GM12874 (cell line): ENCODE measurements around the gene METTL14.

Experiments used
- TF ChIP-seq, protein P1 (sequence below): IDR thresholded peaks from 2 replicates; pipeline ENCODE4 v1.5.1; 2011; ENCODE audit warnings: low read depth, mild to moderate bottlenecking, control low read depth, low read length, moderate library complexity; ENCODE audit not compliant: insufficient read depth

Gene METTL14

DNA sequence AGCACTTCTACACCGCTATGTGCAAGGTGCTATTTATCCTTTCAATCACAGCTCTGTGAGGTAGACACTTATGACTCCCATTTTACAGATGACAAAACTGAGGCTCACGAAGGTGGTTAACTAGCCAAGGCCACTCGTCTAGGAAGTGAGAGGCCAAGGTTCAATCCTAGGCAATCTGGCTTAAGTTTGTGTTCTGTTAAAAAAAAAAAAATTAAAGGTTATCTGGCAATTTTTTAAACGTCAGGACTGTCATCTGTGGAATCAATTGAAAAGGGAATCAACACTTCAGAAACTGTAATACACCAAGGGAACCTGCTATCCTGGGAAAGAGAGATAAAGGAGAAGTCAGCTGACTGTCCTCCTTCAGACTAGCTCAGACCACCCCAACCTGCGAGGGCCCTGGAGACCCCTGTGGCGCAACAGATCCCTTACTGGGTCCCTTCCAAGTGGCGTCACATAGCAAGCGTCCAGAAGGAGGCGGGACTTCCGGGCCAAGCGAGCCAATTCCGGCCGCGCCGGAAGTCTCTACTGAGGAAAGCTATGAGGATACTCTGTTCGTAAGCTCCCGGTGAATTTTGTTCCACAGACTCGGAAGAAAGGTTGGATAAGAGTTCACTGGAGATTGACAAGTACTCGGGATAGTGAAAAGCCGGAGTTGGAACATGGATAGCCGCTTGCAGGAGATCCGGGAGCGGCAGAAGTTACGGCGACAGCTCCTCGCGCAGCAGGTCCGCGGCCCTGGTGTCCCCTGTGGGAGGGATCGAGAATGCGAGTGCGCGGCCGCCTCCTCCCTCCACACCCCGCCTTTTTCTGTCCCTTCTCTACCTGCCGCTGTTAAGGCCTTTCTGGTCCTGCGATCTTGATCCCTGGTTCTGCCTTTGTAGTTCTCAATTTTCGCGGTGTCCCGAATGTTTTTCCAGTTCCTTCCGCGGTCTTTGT is at the start of gene METTL14:
Gene METTL14 (plus strand): TSS at position 520 of the 939 bp plus-strand sequence. CDS start 143 bp downstream, at position 663.
- TF ChIP-seq, protein P1, sequence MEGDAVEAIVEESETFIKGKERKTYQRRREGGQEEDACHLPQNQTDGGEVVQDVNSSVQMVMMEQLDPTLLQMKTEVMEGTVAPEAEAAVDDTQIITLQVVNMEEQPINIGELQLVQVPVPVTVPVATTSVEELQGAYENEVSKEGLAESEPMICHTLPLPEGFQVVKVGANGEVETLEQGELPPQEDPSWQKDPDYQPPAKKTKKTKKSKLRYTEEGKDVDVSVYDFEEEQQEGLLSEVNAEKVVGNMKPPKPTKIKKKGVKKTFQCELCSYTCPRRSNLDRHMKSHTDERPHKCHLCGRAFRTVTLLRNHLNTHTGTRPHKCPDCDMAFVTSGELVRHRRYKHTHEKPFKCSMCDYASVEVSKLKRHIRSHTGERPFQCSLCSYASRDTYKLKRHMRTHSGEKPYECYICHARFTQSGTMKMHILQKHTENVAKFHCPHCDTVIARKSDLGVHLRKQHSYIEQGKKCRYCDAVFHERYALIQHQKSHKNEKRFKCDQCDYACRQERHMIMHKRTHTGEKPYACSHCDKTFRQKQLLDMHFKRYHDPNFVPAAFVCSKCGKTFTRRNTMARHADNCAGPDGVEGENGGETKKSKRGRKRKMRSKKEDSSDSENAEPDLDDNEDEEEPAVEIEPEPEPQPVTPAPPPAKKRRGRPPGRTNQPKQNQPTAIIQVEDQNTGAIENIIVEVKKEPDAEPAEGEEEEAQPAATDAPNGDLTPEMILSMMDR, result no peak

DNA sequence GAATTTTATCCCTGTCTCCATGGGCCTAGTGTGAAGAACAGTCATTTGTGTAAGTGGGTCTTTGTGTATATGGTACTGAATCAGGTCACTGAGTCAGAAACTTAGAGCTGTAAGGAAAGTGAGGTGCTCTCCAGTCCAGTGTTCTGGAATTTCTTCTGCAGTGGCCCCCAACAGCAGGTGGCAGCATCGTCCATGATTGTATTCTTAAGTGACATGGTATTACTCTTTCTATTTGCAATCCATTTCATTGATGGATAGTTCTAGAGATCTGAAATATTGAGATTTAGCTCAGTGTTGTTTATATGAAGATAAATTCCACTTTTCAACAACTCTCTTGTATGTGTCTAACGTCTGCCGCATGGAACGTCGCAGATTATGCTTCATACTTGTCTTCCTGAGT is 20.5 kb upstream of the METTL14 start:
- TF ChIP-seq, protein P1, result peak; percentile 5; the same call in 1 of the 2 replicates

DNA sequence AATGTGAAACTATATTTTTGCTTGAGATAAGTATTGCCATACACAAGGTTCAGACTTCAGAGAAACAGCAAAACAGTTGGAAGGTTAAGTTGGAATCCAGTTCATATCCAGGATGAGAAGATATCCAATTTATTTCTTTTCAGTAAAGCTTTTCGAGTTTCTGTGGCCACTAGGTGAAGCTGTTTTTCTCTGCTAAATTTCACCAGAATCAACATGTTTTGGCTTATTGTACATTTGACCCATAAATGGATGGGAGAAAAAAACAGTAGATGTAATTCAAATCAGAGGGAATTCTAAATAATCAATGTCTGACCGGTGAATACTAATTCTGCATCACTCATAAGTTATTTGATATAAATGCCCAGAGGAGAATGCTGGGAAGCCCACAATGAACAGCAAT is 9.1 kb upstream of the METTL14 start:
- TF ChIP-seq, protein P1, result no peak

DNA sequence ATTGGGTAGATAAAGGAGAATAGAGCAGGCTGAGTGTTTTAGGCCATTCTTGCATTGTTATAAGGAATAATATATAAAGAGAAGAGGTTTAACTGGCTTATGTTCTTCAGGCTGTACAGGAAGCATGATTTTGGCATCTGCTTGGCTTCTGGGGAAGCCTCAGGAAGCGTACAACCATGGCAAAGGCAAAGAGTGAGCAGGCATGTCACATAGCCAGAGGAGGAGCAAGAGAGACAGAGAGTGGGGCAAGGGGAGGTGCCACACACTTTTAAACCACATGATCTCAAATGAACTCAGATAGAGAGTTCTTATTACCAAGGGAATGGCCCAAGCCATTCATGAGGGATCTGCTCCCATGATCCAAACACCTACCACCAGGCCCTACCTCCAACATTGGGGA is 4.4 kb upstream of the METTL14 start:
- TF ChIP-seq, protein P1, result no peak

DNA sequence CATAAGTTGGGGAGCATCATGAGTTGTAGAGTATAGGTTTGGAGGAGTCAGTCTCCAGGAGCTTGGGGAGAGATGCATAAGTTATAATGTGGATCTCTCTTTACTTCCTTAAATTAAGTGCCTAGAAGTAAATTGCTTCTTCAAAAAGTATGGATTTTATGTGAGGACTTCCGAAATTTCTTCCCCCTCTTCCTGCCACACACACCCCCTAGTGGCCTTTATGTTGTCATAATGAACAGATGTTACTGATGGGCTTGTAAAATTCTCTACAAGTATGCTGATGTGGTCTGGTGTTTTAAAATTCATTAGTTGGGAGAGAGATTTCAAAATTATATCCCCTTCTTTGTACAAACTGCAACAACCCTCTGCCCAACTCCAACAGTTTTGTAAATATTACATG is 2.3 kb upstream of the METTL14 start:
- TF ChIP-seq, protein P1, result peak; percentile 35; the same call in 1 of the 2 replicates

DNA sequence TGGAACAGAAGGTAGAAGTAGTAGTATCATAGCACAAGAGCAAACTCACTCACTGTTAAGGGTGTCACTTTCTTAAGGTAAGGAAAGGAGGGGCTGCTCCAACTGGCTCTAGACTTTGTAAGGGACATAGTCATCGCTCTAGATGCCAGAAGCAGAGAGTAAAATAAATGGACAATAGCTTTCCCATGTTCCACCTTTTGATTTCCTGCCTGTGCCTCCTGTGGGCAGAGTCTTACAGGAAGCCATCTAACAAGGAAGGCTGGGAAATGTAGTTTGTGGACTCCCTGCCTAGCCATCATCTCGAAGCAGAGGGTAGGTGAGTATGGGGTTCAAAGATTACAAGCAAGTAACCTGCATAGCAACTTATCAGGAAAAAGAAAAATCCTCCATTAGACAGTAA is 1.7 kb upstream of the METTL14 start:
- TF ChIP-seq, protein P1, result no peak

DNA sequence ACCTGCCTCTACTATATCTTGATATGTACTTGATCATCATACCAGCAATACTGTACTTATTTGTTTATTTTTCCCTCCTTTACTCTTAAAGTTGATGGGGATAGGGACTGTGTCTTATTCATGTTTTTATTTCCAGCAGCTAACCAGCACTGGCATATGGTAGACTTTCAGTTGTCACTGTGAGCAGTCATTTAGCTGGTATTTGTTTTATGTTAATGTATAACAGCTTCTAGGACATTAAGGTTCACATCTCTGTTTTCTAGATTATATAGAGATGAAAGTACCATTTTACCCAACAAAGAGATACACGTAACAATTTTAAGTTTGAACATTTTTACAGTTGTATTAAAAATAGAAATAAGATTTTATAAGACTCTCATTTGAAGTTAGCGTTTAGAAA is 17.9 kb downstream of the METTL14 start:
- TF ChIP-seq, protein P1, result no peak
